Panc1 (cell line): Measurements from ENCODE around the gene CDHR2. TPM values are rescaled to one million over a fixed set of nuclear protein-coding genes. Genes with fewer than 3 reads are reported as not detected.

ENCODE experiments used
- ATAC-seq: fragments of 200-7000 bp; cut with Tn5 transposase; 2 replicates; pipeline ENCODE4 v1.9.1; 2020; ENCODE audit warnings: mild to moderate bottlenecking, moderate library complexity
- BruUV-seq: library from RNA; stranded (reverse); fragments of 400-500 nt; replicated peaks from 2 replicates; lab custom pipeline; 2021; lab: Mats Ljungman, UMichigan
- CTCF ChIA-PET: fragments of 300-600 bp; sonication (Branson Sonifier 250); formaldehyde crosslinking; loops from one replicate; lab custom pipeline; 2022; ENCODE audit warnings: antibody characterized with exemption; lab: Charles Lee
- POLR2A ChIA-PET: fragments of 300-600 bp; sonication (Branson Sonifier 250); formaldehyde crosslinking; loops from one replicate; lab custom pipeline; 2022; ENCODE audit warnings: antibody characterized with exemption; lab: Charles Lee
- DNase-seq: peaks from one replicate; pipeline ENCODE4 v3.0.0-alpha.2; 2010; ENCODE audit warnings: low read depth, low spot score
- H3K27ac ChIP-seq: 2 replicates; pipeline ENCODE4 v1.5.1; 2011; ENCODE audit warnings: mild to moderate bottlenecking, low read length, inconsistent platforms
- H3K27me3 ChIP-seq: fragments of 200-500 bp; sonication (Bioruptor generic); 2 replicates; pipeline ENCODE4 v1.6.0; 2014; ENCODE audit warnings: low read length, inconsistent platforms; ENCODE audit not compliant: control insufficient read depth, insufficient read depth
- H3K36me3 ChIP-seq: fragments of 200-500 bp; sonication (Bioruptor generic); 2 replicates; pipeline ENCODE4 v1.5.1; 2014; ENCODE audit warnings: inconsistent platforms, mild to moderate bottlenecking, low read length, moderate library complexity; ENCODE audit not compliant: control insufficient read depth, insufficient read depth
- H3K4me1 ChIP-seq: 2 replicates; pipeline ENCODE4 v1.5.1; 2011; ENCODE audit warnings: inconsistent platforms, mild to moderate bottlenecking, low read length, moderate library complexity; ENCODE audit not compliant: control insufficient read depth, insufficient read depth
- H3K4me3 ChIP-seq, 2 experiments: 2 replicates each; pipeline ENCODE4 v1.5.1; 2011 to 2012; ENCODE audit warnings: low read depth in 2 of 2, low read length in 2 of 2, mild to moderate bottlenecking in 2 of 2, inconsistent platforms in 1 of 2, moderate library complexity in 1 of 2
- H3K9me3 ChIP-seq: fragments of 200-500 bp; sonication (Bioruptor generic); 2 replicates; pipeline ENCODE4 v1.5.1; 2014; ENCODE audit warnings: low read depth, mild to moderate bottlenecking, inconsistent platforms, low read length, moderate library complexity; ENCODE audit not compliant: control insufficient read depth, insufficient read depth
- CTCF ChIP-seq: fragments of 450-650 bp; IDR thresholded peaks from 2 replicates; pipeline ENCODE4 v1.5.1; 2017; ENCODE audit warnings: mild to moderate bottlenecking
- POLR2AphosphoS5 ChIP-seq: IDR thresholded peaks from 2 replicates; pipeline ENCODE4 v1.6.1; 2012; ENCODE audit warnings: mild to moderate bottlenecking, low read depth, low read length, moderate library complexity
- REST ChIP-seq, 2 experiments: IDR thresholded peaks; 2 replicates each; pipeline ENCODE4 v1.6.1; 2011 to 2012; ENCODE audit warnings: low read depth in 2 of 2, control low read depth in 1 of 2, low read length in 1 of 2, mild to moderate bottlenecking in 1 of 2, moderate library complexity in 1 of 2; ENCODE audit not compliant: insufficient read depth in 1 of 2
- SIN3A ChIP-seq: IDR thresholded peaks from 2 replicates; pipeline ENCODE4 v1.6.1; 2012; ENCODE audit warnings: low read depth, mild to moderate bottlenecking, low read length, moderate library complexity, borderline replicate concordance; ENCODE audit not compliant: insufficient read depth
- TCF7L2 ChIP-seq: IDR thresholded peaks from 2 replicates; pipeline ENCODE4 v1.6.1; 2011; ENCODE audit warnings: mild to moderate bottlenecking, low read depth, low read length, inconsistent platforms
- in situ Hi-C: cut with HindIII; loops from 2 replicates; pipeline ENCODE4 v1.10.0; 2016; ENCODE audit warnings: low sequenced_read_pairs, low pct_unique_long_range_greater_than_20kb
- intact Hi-C: fragments of 100-400 bp; cut with micrococcal nuclease; formaldehyde crosslinking; loops from one replicate; pipeline ENCODE4 v1.10.0; 2022; ENCODE audit not compliant: unreplicated experiment
- total RNA-seq: library from RNA; stranded (reverse); gene quantifications from one replicate; pipeline ENCODE4 v1.2.1, GENCODE V29; 2021; ENCODE audit not compliant: unreplicated experiment

Gene CDHR2
- total RNA-seq, 1 experiment from 2014 or later: 0.72 TPM

GRCh38 chr5:176579323-176579722 is 30.2 kb downstream of the CDHR2 start:
- TF ChIP-seq SIN3A (no peak), TCF7L2 (no peak), POLR2AphosphoS5 (no peak), REST (IDR thresholded peaks at IDR 0.05; ENCODE audit: insufficient read depth in 1 of 2, low read depth in 2 of 2, low read length in 1 of 2) (no peak)
- no peaks in the 10 kb centered on the region for H3K36me3 ChIP-seq
- BruUV-seq: no TSS peak
- no peaks in the 10 kb centered on the region for H3K27me3 ChIP-seq
- no peak for DNase-seq
- H3K4me3 ChIP-seq: no peak overlapping the region
- in situ Hi-C loops (no loop called here), intact Hi-C loops (no loop called here)
- H3K4me1 ChIP-seq: no peaks in the 10 kb centered on the region; the same call in 1 of the 2 replicates
- ChIA-PET CTCF (no interaction called here), POLR2A (no interaction called here)
- no peak overlapping the region for H3K27ac ChIP-seq
- no peak for ATAC-seq
- no peaks in the 10 kb centered on the region for H3K9me3 ChIP-seq

GRCh38 chr5:176581361-176581760 is 32.2 kb downstream of the CDHR2 start:
- Histone ChIP-seq H3K4me1 (no peaks in the 10 kb centered on the region), H3K4me3 (no peak overlapping the region), H3K27ac (no peak overlapping the region), H3K9me3 (no peaks in the 10 kb centered on the region), H3K36me3 (no peaks in the 10 kb centered on the region), H3K27me3 (no peaks in the 10 kb centered on the region)
- intact Hi-C loops: no loop called here
- no peak for TF ChIP-seq SIN3A
- DNase-seq (no peak), ATAC-seq (no peak)
- POLR2A ChIA-PET: no interaction called here
- in situ Hi-C loops: no loop called here
- BruUV-seq: no TSS peak
- CTCF ChIA-PET: no interaction called here

- POLR2A ChIA-PET: no interaction called here
Observed at GRCh38 chr5:176583076-176583475, 33.9 kb downstream of the CDHR2 start.

More at GRCh38 chr5:176583076-176583475, 33.9 kb downstream of the CDHR2 start:
- Histone ChIP-seq H3K4me3 (no peak overlapping the region), H3K27ac (no peak overlapping the region), H3K27me3 (no peaks in the 10 kb centered on the region), H3K9me3 (no peaks in the 10 kb centered on the region), H3K36me3 (no peaks in the 10 kb centered on the region), H3K4me1 (no peaks in the 10 kb centered on the region)
- CTCF ChIA-PET: interaction anchor here (1.5 kb wide), 1 partner anchor 9 kb away, joined by 5 read pairs; no protein-coding TSS in a partner anchor
- intact Hi-C loops: no loop called here
- no peak for ATAC-seq
- no TSS peak for BruUV-seq
- DNase-seq: no peak
- in situ Hi-C loops: no loop called here
- TF ChIP-seq SIN3A (no peak), CTCF (no peak), REST (IDR thresholded peaks at IDR 0.05; ENCODE audit: insufficient read depth in 1 of 2, low read depth in 2 of 2, low read length in 1 of 2) (no peak), TCF7L2 (no peak), POLR2AphosphoS5 (no peak)
